Panc1 (cell line): ENCODE results near the gene GID4.

Experiments
- CTCF ChIP-seq: fragments of 450-650 bp; IDR thresholded peaks from 2 replicates; pipeline ENCODE4 v1.5.1; 2017; ENCODE audit warnings: mild to moderate bottlenecking
- POLR2AphosphoS5 ChIP-seq: IDR thresholded peaks from 2 replicates; pipeline ENCODE4 v1.6.1; 2012; ENCODE audit warnings: mild to moderate bottlenecking, low read depth, low read length, moderate library complexity

- no peak for TF ChIP-seq CTCF
- no peak for TF ChIP-seq POLR2AphosphoS5
These were observed 71.5 kb downstream of the GID4 start for GRCh38 chr17:18110636-18111145.
